HK-2 (cell line): ENCODE data around the gene SUMF1.
A peak's percentile ranks its signal among the peaks of the same experiment; 100 is the strongest.

ENCODE experiments used
- DNase-seq: peaks from one replicate; pipeline ENCODE4 v3.0.0-alpha.2; 2018; ENCODE audit not compliant: unreplicated experiment

The SUMF1 gene

GRCh38 chr3:4497843-4498324 lies 30.8 kb upstream of the SUMF1 start:
- DNase-seq = no peak

GRCh38 chr3:4497005-4497692 lies 30.1 kb upstream of the SUMF1 start:
- no peak for DNase-seq

- no peak for DNase-seq
Measured at GRCh38 chr3:4496087-4496452, 29.0 kb upstream of the SUMF1 start.

GRCh38 chr3:4495294-4496086 lies 28.4 kb upstream of the SUMF1 start:
- DNase-seq = no peak

- DNase-seq = no peak
Measured at GRCh38 chr3:4494895-4495264, 27.8 kb upstream of the SUMF1 start.

GRCh38 chr3:4493941-4494894 lies 27.1 kb upstream of the SUMF1 start:
- peak; percentile 4 for DNase-seq

- DNase-seq = peak; percentile 97
Measured at GRCh38 chr3:4493014-4493940, 26.2 kb upstream of the SUMF1 start, which contains the start of gene ITPR1. Gene ITPR1, plus strand, starts transcription at chr3:4493348. Its CDS starts 23,144 bp downstream, at chr3:4516492.

GRCh38 chr3:4492208-4493013 lies 25.3 kb upstream of the SUMF1 start:
- DNase-seq = peak; percentile 38

GRCh38 chr3:4491855-4492207 lies 24.8 kb upstream of the SUMF1 start:
- DNase-seq = no peak

GRCh38 chr3:4478261-4478660 lies 11.2 kb upstream of the SUMF1 start:
- DNase-seq = no peak

GRCh38 chr3:4476496-4476895 lies 9.4 kb upstream of the SUMF1 start:
- no peak for DNase-seq

- no peak for DNase-seq
Measured at GRCh38 chr3:4475804-4476203, 8.7 kb upstream of the SUMF1 start.

- no peak for DNase-seq
Measured at GRCh38 chr3:4474683-4475490, 7.8 kb upstream of the SUMF1 start.

- no peak for DNase-seq
Measured at GRCh38 chr3:4472766-4473165, 5.7 kb upstream of the SUMF1 start.

- no peak for DNase-seq
Measured at GRCh38 chr3:4472312-4472711, 5.2 kb upstream of the SUMF1 start.

- DNase-seq = no peak
Measured at GRCh38 chr3:4471907-4472306, 4.8 kb upstream of the SUMF1 start.

GRCh38 chr3:4467522-4467867 lies 426 bp upstream of the SUMF1 start:
- no peak for DNase-seq

GRCh38 chr3:4464576-4464975 lies 2.5 kb downstream of the SUMF1 start:
- no peak for DNase-seq

GRCh38 chr3:4462369-4463040 lies 4.6 kb downstream of the SUMF1 start:
- DNase-seq = no peak
